Hepatocyte (in vitro differentiated cells): ENCODE results near the gene PRKG1.

Experiments used
- EZH2phosphoT487 ChIP-seq: fragments of 200-600 bp; sonication (generic); IDR thresholded peaks from one replicate; pipeline ENCODE4 v1.6.1; 2018; ENCODE audit warnings: antibody characterized with exemption, mild to moderate bottlenecking, low read depth, moderate library complexity; ENCODE audit not compliant: unreplicated experiment, severe bottlenecking
- TF ChIP-seq, protein P1 (sequence below): fragments of 200-600 bp; sonication (generic); IDR thresholded peaks from 2 replicates; pipeline ENCODE4 v1.5.1; 2016; ENCODE audit warnings: antibody characterized with exemption, mild to moderate bottlenecking; ENCODE audit not compliant: poor library complexity

- TF ChIP-seq, protein P1, sequence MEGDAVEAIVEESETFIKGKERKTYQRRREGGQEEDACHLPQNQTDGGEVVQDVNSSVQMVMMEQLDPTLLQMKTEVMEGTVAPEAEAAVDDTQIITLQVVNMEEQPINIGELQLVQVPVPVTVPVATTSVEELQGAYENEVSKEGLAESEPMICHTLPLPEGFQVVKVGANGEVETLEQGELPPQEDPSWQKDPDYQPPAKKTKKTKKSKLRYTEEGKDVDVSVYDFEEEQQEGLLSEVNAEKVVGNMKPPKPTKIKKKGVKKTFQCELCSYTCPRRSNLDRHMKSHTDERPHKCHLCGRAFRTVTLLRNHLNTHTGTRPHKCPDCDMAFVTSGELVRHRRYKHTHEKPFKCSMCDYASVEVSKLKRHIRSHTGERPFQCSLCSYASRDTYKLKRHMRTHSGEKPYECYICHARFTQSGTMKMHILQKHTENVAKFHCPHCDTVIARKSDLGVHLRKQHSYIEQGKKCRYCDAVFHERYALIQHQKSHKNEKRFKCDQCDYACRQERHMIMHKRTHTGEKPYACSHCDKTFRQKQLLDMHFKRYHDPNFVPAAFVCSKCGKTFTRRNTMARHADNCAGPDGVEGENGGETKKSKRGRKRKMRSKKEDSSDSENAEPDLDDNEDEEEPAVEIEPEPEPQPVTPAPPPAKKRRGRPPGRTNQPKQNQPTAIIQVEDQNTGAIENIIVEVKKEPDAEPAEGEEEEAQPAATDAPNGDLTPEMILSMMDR: no peak
- no peak for TF ChIP-seq EZH2phosphoT487
These were observed 15.9 kb downstream of the PRKG1 start for GRCh38 chr10:51090190-51090589.
